GM12878 (cell line): ENCODE measurements around the gene ENG. TPM values are rescaled to one million over a fixed set of nuclear protein-coding genes. Genes with fewer than 3 reads are reported as not detected.

Experiments
- ESRRA ChIP-seq: IDR thresholded peaks from 2 replicates; pipeline ENCODE4 v1.6.1; 2012; ENCODE audit warnings: mild to moderate bottlenecking, low read length, improper control_type of control experiment
- KAT2A ChIP-seq: conservative IDR thresholded peaks from 2 replicates; pipeline ENCODE4 v1.6.1; 2011; ENCODE audit warnings: low read depth, low read length; ENCODE audit not compliant: control insufficient read depth
- NR2F1 ChIP-seq: fragments of 450-650 bp; conservative IDR thresholded peaks from 2 replicates; pipeline ENCODE4 v1.6.1; 2017; ENCODE audit warnings: mild to moderate bottlenecking
- POLR2AphosphoS2 ChIP-seq: IDR thresholded peaks from 2 replicates; pipeline ENCODE4 v1.6.1; 2011; ENCODE audit warnings: low read depth, mild to moderate bottlenecking, low read length, improper control_type of control experiment, moderate library complexity
- POU2F2 ChIP-seq: IDR thresholded peaks from 3 replicates; pipeline ENCODE4 v1.6.1; 2011; ENCODE audit warnings: low read depth, mild to moderate bottlenecking, low read length, borderline replicate concordance
- SP1 ChIP-seq: IDR thresholded peaks from one replicate; pipeline ENCODE4 v1.6.1; 2011; ENCODE audit warnings: low read depth, low read length
- ZNF217 ChIP-seq: fragments of 450-650 bp; IDR thresholded peaks from 2 replicates; pipeline ENCODE4 v1.6.1; 2017; ENCODE audit warnings: antibody characterized with exemption, mild to moderate bottlenecking
- ZNF274 ChIP-seq: IDR thresholded peaks from one replicate; pipeline ENCODE4 v1.8.0; 2011; ENCODE audit not compliant: insufficient read length, insufficient read depth
- polyA plus RNA-seq, 11 experiments: library from polyadenylated mRNA; depleted of rRNA in 4 of 11; unstranded in 6 of 11; stranded (reverse) in 5 of 11; fragments of >200 nt; fragmentation: Nextera tagmentation in 4 of 11; fragmentation: Illumina TruSeq in 1 of 11; extraction: Ambion mirVana in 4 of 11; extraction: Trizol in 1 of 11; gene quantifications; 1 replicate in 1 of 11; 2 replicates in 10 of 11; pipeline versions ENCODE4 v1.2.1 to v1.2.3, GENCODE V29; 2011 to 2016; ENCODE audit warnings: inconsistent platforms in 2 of 11, missing spikeins in 2 of 11, low read depth in 1 of 11
- total RNA-seq, 4 experiments: library from RNA; depleted of rRNA in 3 of 4; stranded (reverse); fragments of >200 nt in 3 of 4; fragmentation: Illumina TruSeq in 1 of 4; extraction: Trizol in 1 of 4; gene quantifications; 2 replicates each; pipeline versions ENCODE4 v1.2.1 to v1.2.3, GENCODE V29; 2013 to 2021
- TF ChIP-seq, protein P1 (sequence below): fragments of 450-650 bp; IDR thresholded peaks from 2 replicates; pipeline ENCODE4 v1.6.1; 2017; ENCODE audit warnings: low read depth, mild to moderate bottlenecking, moderate library complexity

The ENG gene
- total and polyA plus RNA-seq, 10 of the 15 experiments (the other 5 are each of a cell fraction or from before 2014, with no cell fraction given), result 0.14 to 10.1 (median 2.0) TPM

DNA sequence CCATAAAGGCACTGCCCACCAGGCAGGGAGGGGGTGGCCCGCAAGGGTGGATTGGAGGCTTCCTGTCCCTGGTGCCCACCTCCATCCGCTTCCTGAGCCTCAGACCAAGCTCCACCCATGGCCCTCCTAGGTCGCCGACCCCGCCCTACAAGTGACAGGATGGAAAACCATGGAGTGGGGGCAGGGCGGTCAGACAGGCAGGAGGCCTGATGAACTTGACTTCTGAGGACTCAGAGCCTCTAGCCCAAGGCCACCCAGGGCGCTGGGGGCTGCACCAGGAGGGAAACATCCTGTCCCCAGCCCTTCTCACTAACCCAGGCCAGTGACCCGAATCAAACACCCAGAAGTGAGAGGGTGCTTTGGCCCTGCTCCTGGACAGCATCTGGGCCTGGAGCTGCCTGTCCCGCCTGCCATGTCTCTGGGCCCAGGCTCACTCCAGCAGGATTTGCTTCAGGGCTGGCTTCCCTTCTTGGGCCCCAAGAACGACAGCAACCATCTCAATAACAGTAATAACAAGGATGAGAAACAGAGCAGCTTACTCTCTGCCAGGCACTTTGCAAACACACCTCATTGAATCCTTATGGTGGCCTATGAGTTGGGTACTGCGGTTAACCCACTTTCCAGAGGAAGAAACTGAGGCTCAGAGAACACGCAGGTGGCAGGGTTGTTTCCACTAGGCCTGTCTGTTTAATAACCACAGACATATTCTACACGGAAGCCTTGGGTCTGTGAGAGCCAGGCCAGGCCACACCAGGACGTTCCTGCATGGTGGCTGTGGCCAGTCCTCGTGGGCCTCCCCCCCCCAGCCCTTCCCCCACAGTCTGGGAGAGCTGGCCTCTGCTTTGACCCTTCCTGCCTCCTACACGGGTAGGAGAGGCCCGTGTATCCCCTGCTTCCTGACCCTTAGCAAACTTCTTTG lies 49.4 kb upstream of the ENG start (continued):
- no peak for TF ChIP-seq ZNF274
- peak; percentile 67; the same call in 1 of the 2 replicates for TF ChIP-seq NR2F1
- TF ChIP-seq KAT2A, result no peak
- TF ChIP-seq ZNF217, result no peak
- TF ChIP-seq ESRRA, result no peak
- TF ChIP-seq, protein P1, sequence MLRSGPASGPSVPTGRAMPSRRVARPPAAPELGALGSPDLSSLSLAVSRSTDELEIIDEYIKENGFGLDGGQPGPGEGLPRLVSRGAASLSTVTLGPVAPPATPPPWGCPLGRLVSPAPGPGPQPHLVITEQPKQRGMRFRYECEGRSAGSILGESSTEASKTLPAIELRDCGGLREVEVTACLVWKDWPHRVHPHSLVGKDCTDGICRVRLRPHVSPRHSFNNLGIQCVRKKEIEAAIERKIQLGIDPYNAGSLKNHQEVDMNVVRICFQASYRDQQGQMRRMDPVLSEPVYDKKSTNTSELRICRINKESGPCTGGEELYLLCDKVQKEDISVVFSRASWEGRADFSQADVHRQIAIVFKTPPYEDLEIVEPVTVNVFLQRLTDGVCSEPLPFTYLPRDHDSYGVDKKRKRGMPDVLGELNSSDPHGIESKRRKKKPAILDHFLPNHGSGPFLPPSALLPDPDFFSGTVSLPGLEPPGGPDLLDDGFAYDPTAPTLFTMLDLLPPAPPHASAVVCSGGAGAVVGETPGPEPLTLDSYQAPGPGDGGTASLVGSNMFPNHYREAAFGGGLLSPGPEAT, result 0 out of 2 replicates have a peak, but pooled peaks have one; percentile 18
- no peak for TF ChIP-seq POU2F2
- peak; percentile 40 for TF ChIP-seq SP1
- 0 out of 2 replicates have a peak, but pooled peaks have one; percentile 22 for TF ChIP-seq POLR2AphosphoS2
